ENCODE measurements around the gene RRP8.

- TF ChIP-seq, protein P1, sequence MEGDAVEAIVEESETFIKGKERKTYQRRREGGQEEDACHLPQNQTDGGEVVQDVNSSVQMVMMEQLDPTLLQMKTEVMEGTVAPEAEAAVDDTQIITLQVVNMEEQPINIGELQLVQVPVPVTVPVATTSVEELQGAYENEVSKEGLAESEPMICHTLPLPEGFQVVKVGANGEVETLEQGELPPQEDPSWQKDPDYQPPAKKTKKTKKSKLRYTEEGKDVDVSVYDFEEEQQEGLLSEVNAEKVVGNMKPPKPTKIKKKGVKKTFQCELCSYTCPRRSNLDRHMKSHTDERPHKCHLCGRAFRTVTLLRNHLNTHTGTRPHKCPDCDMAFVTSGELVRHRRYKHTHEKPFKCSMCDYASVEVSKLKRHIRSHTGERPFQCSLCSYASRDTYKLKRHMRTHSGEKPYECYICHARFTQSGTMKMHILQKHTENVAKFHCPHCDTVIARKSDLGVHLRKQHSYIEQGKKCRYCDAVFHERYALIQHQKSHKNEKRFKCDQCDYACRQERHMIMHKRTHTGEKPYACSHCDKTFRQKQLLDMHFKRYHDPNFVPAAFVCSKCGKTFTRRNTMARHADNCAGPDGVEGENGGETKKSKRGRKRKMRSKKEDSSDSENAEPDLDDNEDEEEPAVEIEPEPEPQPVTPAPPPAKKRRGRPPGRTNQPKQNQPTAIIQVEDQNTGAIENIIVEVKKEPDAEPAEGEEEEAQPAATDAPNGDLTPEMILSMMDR (conservative IDR thresholded peaks at IDR 0.05; ENCODE audit: low read depth, low read length) = no peak
- no peak for TF ChIP-seq EZH2phosphoT487 (IDR thresholded peaks at IDR 0.05; ENCODE audit: borderline replicate concordance, low read length)
These were observed 43.7 kb upstream of the RRP8 start for GRCh38 chr11:6646918-6647679.
